Esophagus muscularis mucosa (tissue), 3 donors: ENCODE measurements around the gene C9orf85.

Source experiments
- CTCF ChIP-seq, 3 experiments: fragments of 200-600 bp in 2 of 3; fragments of 450-650 bp in 1 of 3; sonication (generic) in 2 of 3; IDR thresholded peaks; one replicate each; pipeline ENCODE4 v1.5.1; 2017 to 2019; ENCODE audit warnings: antibody characterized with exemption in 3 of 3, mild to moderate bottlenecking in 2 of 3, moderate library complexity in 1 of 3
- POLR2AphosphoS5 ChIP-seq, 2 donors: sonication (generic); formaldehyde crosslinking; IDR thresholded peaks; one replicate each; pipeline ENCODE4 v1.6.1; 2017; ENCODE audit warnings: antibody characterized with exemption in 2 of 2

GRCh38 chr9:71986900-71987299, 75.5 kb downstream of the C9orf85 start:
- no peak for TF ChIP-seq POLR2AphosphoS5 (IDR thresholded peaks at IDR 0.05)
- no peak for TF ChIP-seq CTCF (IDR thresholded peaks at IDR 0.05)
